A375 (cell line): ENCODE data around the gene HM13. TPM values are rescaled to one million over a fixed set of nuclear protein-coding genes. Genes with fewer than 3 reads are reported as not detected.

Experiments
- small RNA-seq: library from RNA; depleted of rRNA; stranded (forward); fragments of <200 nt; gene quantifications from one replicate; pipeline ENCODE3, GENCODE V24; 2014
- total RNA-seq: library from RNA; depleted of rRNA; stranded (reverse); fragments of >200 nt; shearing (Covaris generic); gene quantifications from 2 replicates; pipeline ENCODE4 v1.2.3, GENCODE V29; 2014; rRNA removed

HM13 gene
- 81.3 and 109 TPM in 2 replicates for total RNA-seq

DNA sequence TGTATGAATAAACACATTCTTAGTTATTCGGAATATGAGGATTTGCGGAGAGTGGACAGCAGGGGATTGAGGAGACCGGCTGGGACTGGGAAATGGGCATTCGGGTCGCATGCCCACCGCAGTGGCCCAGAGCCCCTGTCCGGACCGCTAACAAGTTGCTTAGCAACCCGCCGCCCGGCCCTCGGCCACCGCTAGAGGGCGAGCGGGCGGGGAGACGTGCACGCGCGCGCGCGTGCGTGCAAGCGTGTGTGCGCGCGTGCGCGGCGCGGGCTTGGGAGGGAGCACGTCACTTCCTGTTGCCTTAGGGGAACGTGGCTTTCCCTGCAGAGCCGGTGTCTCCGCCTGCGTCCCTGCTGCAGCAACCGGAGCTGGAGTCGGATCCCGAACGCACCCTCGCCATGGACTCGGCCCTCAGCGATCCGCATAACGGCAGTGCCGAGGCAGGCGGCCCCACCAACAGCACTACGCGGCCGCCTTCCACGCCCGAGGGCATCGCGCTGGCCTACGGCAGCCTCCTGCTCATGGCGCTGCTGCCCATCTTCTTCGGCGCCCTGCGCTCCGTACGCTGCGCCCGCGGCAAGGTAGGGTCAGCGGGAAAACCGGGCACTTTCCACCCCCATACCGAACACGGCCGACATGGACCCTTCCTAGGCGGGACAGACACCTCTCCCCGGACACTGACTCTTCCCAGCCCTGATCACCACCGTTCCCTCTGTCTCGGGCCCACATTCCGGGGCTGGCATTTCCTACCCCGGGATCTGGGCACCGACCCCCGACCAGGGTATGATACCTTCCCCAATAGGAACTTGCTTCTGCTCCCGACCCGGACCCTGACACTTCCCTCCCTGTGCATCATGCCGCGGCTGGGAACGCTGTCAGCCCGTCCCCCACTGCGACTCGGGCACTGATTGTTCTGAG is at the start of gene HM13:
HM13 (plus strand) TSS at position 289 of the 918 bp plus-strand sequence; CDS start at position 399, 110 bp downstream.

GRCh38 chr20:31474758-31475427 is 39.3 kb upstream of the HM13 start, which contains the start of the genes DEFB124 and REM1:
DEFB124 (minus strand) TSS chr20:31475127; CDS start chr20:31473013, 2,114 bp downstream.
REM1 (plus strand) TSS chr20:31475288; CDS start chr20:31476446, 1,158 bp downstream.

GRCh38 chr20:31605031-31605901 is 91.0 kb downstream of the HM13 start, which contains the start of gene ID1:
ID1 (plus strand) TSS chr20:31605289; CDS start chr20:31605388, 99 bp downstream.

Small RNA genes within 50 kb of the gene (small RNA-seq; reads per million reads assigned to genes)
- gene MIR3193 = 0.13 reads per million

Other genes with a start within 250 kb of the HM13 start
- gene DEFB116, start 205.9 kb upstream of the HM13 start, total RNA-seq = not detected in 2 replicates
- not detected in 2 replicates for gene DEFB118, start 145.8 kb upstream of the HM13 start, total RNA-seq
- not detected in 2 replicates for gene DEFB119, start 123.9 kb upstream of the HM13 start, total RNA-seq
- gene DEFB121, start 108.2 kb upstream of the HM13 start, total RNA-seq = not detected in 2 replicates
- not detected in 2 replicates for gene DEFB123, start 73.8 kb upstream of the HM13 start, total RNA-seq
- not detected in 2 replicates for gene DEFB124, start 39.3 kb upstream of the HM13 start, total RNA-seq
- 0.23 and 1.5 TPM in 2 replicates for gene REM1, start 39.2 kb upstream of the HM13 start, total RNA-seq
- gene ID1, start 90.8 kb downstream of the HM13 start, total RNA-seq = 813 and 881 TPM in 2 replicates
- not detected in 2 replicates for gene COX4I2, start 123.5 kb downstream of the HM13 start, total RNA-seq
- gene BCL2L1, start 208.4 kb downstream of the HM13 start, total RNA-seq = 117 and 122 TPM in 2 replicates
- 122 and 126 TPM in 2 replicates for gene TPX2, start 224.8 kb downstream of the HM13 start, total RNA-seq